G401.6 (cell line): ENCODE data around the gene MGLL.

Experiments
- FAIRE-seq: peaks from 2 replicates; lab custom pipeline; 2012; peaks lifted over from hg19 to GRCh38; lab: Jason Lieb, UNC

Gene MGLL

GRCh38 chr3:127720161-127720823, 102.0 kb downstream of the MGLL start:
- FAIRE-seq, result no peak

GRCh38 chr3:127719369-127719768, 102.9 kb downstream of the MGLL start:
- no peak for FAIRE-seq

- FAIRE-seq, result no peak
Observed at GRCh38 chr3:127718916-127719290, 103.4 kb downstream of the MGLL start.

- no peak for FAIRE-seq
Observed at GRCh38 chr3:127718245-127718915, 103.9 kb downstream of the MGLL start.

- FAIRE-seq, result no peak
Observed at GRCh38 chr3:127717357-127718244, 104.7 kb downstream of the MGLL start.

GRCh38 chr3:127716384-127716783, 105.9 kb downstream of the MGLL start:
- no peak for FAIRE-seq

- no peak for FAIRE-seq
Observed at GRCh38 chr3:127715532-127715931, 106.8 kb downstream of the MGLL start.

GRCh38 chr3:127714866-127715265, 107.4 kb downstream of the MGLL start:
- no peak for FAIRE-seq

GRCh38 chr3:127714125-127714571, 108.2 kb downstream of the MGLL start:
- FAIRE-seq, result no peak

GRCh38 chr3:127712881-127713771, 109.2 kb downstream of the MGLL start:
- FAIRE-seq, result no peak

- FAIRE-seq, result no peak
Observed at GRCh38 chr3:127712461-127712860, 109.9 kb downstream of the MGLL start.

GRCh38 chr3:127711896-127712295, 110.4 kb downstream of the MGLL start:
- no peak for FAIRE-seq

- FAIRE-seq, result no peak
Observed at GRCh38 chr3:127711021-127711695, 111.2 kb downstream of the MGLL start.

GRCh38 chr3:127710155-127710941, 112.0 kb downstream of the MGLL start:
- FAIRE-seq, result no peak

GRCh38 chr3:127709320-127710060, 112.8 kb downstream of the MGLL start:
- no peak for FAIRE-seq

GRCh38 chr3:127708837-127709236, 113.5 kb downstream of the MGLL start:
- FAIRE-seq, result no peak

- no peak for FAIRE-seq
Observed at GRCh38 chr3:127707851-127708411, 114.4 kb downstream of the MGLL start.

GRCh38 chr3:127706785-127707351, 115.4 kb downstream of the MGLL start:
- no peak for FAIRE-seq

GRCh38 chr3:127706312-127706711, 116.0 kb downstream of the MGLL start:
- no peak for FAIRE-seq
